Right lobe of liver (tissue), 6 donors: ENCODE data around the gene ZNF740. TPM values are rescaled to one million over a fixed set of nuclear protein-coding genes. Genes with fewer than 3 reads are reported as not detected.

Experiments used
- ATAC-seq, 4 donors: fragments of 200-7000 bp; cut with Tn5 transposase; one replicate each; pipeline ENCODE4 v1.9.1; 2020; ENCODE audit warnings: mild to moderate bottlenecking in 4 of 4, moderate library complexity in 4 of 4
- DNase-seq, 3 donors: peaks; one replicate each; pipeline ENCODE4 v3.0.0-alpha.2; 2020
- H3K27ac ChIP-seq, 3 donors: fragments of 200-600 bp; one replicate each; pipeline ENCODE4 v1.8.0; 2022
- H3K27me3 ChIP-seq, 2 donors: fragments of 200-600 bp; one replicate each; pipeline ENCODE4 v1.8.0; 2022
- H3K36me3 ChIP-seq, 4 donors: fragments of 200-600 bp; sonication (generic) in 1 of 4; one replicate each; pipeline versions ENCODE4 v1.5.1 to v1.8.0; 2017 to 2022; ENCODE audit warnings: control low read depth in 1 of 4
- H3K4me1 ChIP-seq, 4 donors: fragments of 200-600 bp; sonication (generic) in 1 of 4; one replicate each; pipeline versions ENCODE4 v1.5.1 to v1.8.0; 2017 to 2022; ENCODE audit warnings: control low read depth in 1 of 4
- H3K4me3 ChIP-seq, 3 donors: fragments of 200-600 bp; one replicate each; pipeline ENCODE4 v1.8.0; 2022
- H3K9me3 ChIP-seq, 4 donors: fragments of 200-600 bp; sonication (generic) in 1 of 4; one replicate each; pipeline versions ENCODE4 v1.5.1 to v1.8.0; 2017 to 2022; ENCODE audit warnings: control low read depth in 1 of 4
- CTCF ChIP-seq, 4 donors: fragments of 200-600 bp in 3 of 4; fragments of 450-650 bp in 1 of 4; IDR thresholded peaks; one replicate each; pipeline versions ENCODE4 v1.5.1 to v1.8.0; 2016 to 2022; ENCODE audit warnings: antibody characterized with exemption in 4 of 4, mild to moderate bottlenecking in 2 of 4
- POLR2A ChIP-seq: fragments of 450-650 bp; IDR thresholded peaks from one replicate; pipeline ENCODE4 v1.6.1; 2017; ENCODE audit warnings: antibody characterized with exemption, mild to moderate bottlenecking
- WGBS: methylation state at CpG from one replicate; pipeline ENCODE4 v1.1.6; 2018; ENCODE audit warnings: low coverage, low lambda C conversion rate; ENCODE audit not compliant: insufficient coverage; ENCODE audit errors: missing lambda C conversion rate; 5-methylcytosine and 5-hydroxymethylcytosine counted together
- intact Hi-C, 2 donors: fragments of 100-400 bp; cut with DNase I; formaldehyde crosslinking; loops; one replicate each; pipeline versions ENCODE4 v1.11.2 to v1.14.1; 2022
- total RNA-seq, 6 experiments: library from RNA; depleted of rRNA in 2 of 6; stranded (reverse); fragments of >200 nt in 2 of 6; fragmentation: NEBNext Ultra II Directional in 3 of 6; extraction: Animal tissue kit (Norgen Biotek cat#: 25700) in 3 of 6; gene quantifications; one replicate each; pipeline versions ENCODE4 v1.1.0 to v1.2.4, GENCODE V29; 2016 to 2023
- donor health status: DM: no; HTN: yes; CAD: no.
- donor health status: DM: no; HTN: no; CAD: no.
- donor health status: DM: no; HTN: no; CAD: no.
- donor health status: DM: no; HTN: yes; CAD: no.
- donor health status: DM: no; HTN: yes; CAD: no.

Gene ZNF740
- total RNA-seq, 6 experiments from 2014 or later: 5.5 to 24.4 (median 19.2) TPM

- H3K4me1 ChIP-seq: peaks cover 0 to 27% (median 4%) of the 10 kb centered on the region in 4 donors
- WGBS: no CpG with 5 or more reads among the region's 19 CpGs
- no peaks in the 10 kb centered on the region for H3K9me3 ChIP-seq
- ATAC-seq (peak; percentile 42 to 64 (median 47)), DNase-seq (peak in 2 of 3 donors; percentile 60 to 66)
- no peaks in the 10 kb centered on the region for H3K36me3 ChIP-seq
- no peaks in the 10 kb centered on the region for H3K27me3 ChIP-seq
- peak overlapping the region in 1 of 3 donors; percentile 17 for H3K27ac ChIP-seq
- intact Hi-C loops: loop anchor here (5.0 to 10.0 kb wide), 3 partner anchors 35 to 132 kb away; no protein-coding TSS in a partner anchor
- TF ChIP-seq POLR2A (no peak), CTCF (IDR thresholded peaks at IDR 0.05) (no peak)
- H3K4me3 ChIP-seq: peak overlapping the region; percentile 22 to 50 (median 27)
Measured at GRCh38 chr12:53197011-53197640, 16.6 kb downstream of the ZNF740 start.

DNA sequence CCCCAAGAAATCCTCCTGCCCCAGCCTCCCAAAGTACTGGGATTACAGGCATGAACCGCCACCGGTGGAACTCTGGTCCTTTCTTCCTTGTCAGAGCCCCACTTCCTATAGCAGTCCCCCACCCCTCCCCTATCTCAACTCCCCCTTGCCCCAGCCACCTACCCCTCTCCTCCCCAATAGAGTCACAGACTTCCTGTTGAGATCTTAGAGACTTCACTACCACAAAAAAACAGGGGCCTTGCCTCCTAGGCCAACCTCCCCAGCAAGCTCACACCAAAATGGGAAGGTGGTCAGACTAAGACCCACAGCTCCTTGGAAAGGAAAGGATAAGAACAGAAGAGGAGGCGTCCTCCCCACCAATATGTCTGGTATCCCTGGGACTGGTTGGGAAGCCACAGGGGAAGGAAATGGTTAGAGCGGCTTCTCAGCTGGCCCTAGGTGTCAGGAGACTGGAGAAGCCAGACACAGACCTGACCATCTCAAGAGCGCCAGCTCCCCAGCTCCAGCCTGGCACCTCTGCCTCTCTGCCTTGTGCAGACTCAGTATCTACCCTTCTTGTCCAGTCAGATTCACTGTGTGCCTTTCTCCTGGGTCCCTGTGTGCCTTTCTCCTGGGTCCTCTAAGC, 18.1 kb downstream of the ZNF740 start:
- no peaks in the 10 kb centered on the region for H3K36me3 ChIP-seq
- H3K27me3 ChIP-seq: no peaks in the 10 kb centered on the region
- intact Hi-C loops: loop anchor here (5.0 to 10.0 kb wide), 3 partner anchors 36 to 134 kb away; no protein-coding TSS in a partner anchor
- DNase-seq (no peak), ATAC-seq (no peak)
- H3K4me3 ChIP-seq: no peak overlapping the region
- peaks cover 0 to 27% (median 4%) of the 10 kb centered on the region in 4 donors for H3K4me1 ChIP-seq
- TF ChIP-seq POLR2A (no peak), CTCF (IDR thresholded peaks at IDR 0.05) (no peak)
- H3K27ac ChIP-seq: no peak overlapping the region
- H3K9me3 ChIP-seq: no peaks in the 10 kb centered on the region
- WGBS: 83% methylated on average over 3 of the region's 5 CpGs

DNA sequence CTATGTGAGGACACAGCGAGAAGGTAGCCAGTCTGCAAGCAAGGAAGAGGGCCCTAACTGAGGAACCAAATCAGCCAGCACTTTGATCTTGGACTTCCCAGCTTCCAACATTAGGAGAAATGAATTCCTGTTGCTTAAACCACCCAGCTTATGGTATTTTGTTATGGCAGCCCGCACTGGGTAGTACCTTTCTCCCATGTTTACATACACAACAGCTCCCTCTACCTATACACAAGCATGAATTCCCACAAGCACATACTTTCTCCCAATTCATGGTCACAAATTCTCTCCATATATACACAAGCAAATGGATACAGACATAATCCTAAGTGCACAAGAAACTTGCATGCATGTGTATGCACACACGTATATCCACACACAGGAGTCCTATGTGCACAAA, 19.2 kb downstream of the ZNF740 start:
- no peak overlapping the region for H3K27ac ChIP-seq
- DNase-seq (no peak), ATAC-seq (no peak)
- H3K4me3 ChIP-seq: no peak overlapping the region
- no peaks in the 10 kb centered on the region for H3K36me3 ChIP-seq
- no peaks in the 10 kb centered on the region for H3K9me3 ChIP-seq
- no peaks in the 10 kb centered on the region for H3K27me3 ChIP-seq
- peaks cover 0 to 23% (median 4%) of the 10 kb centered on the region in 4 donors for H3K4me1 ChIP-seq
- 81% methylated on average over 2 of the region's 3 CpGs for WGBS
- intact Hi-C loops: loop anchor here (5.0 to 10.0 kb wide), 3 partner anchors 37 to 135 kb away; no protein-coding TSS in a partner anchor
- TF ChIP-seq CTCF (IDR thresholded peaks at IDR 0.05) (no peak), POLR2A (no peak)

DNA sequence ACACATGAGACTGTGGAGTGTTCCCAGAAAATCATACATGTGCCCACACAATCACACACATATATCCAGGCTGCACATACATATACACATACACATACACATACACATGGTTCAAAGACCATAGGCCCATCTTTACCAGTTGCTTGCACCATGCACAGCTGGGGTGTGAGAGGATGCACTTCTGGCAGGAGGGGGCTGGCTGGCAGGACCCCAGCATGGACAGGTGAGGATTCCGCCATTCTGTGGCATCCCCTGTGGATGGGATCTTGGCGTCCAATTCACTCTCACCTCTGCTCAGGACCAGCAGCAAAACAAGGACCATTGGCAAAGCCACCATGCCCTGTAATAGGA, 19.6 kb downstream of the ZNF740 start:
- H3K36me3 ChIP-seq: no peaks in the 10 kb centered on the region
- WGBS: 100% methylated on average over 1 of the region's 2 CpGs
- H3K27me3 ChIP-seq: no peaks in the 10 kb centered on the region
- DNase-seq (no peak), ATAC-seq (no peak)
- intact Hi-C loops: no loop called here
- no peak overlapping the region for H3K4me3 ChIP-seq
- TF ChIP-seq CTCF (IDR thresholded peaks at IDR 0.05) (no peak), POLR2A (no peak)
- peaks cover 0 to 19% (median 4%) of the 10 kb centered on the region in 4 donors for H3K4me1 ChIP-seq
- no peaks in the 10 kb centered on the region for H3K9me3 ChIP-seq
- H3K27ac ChIP-seq: no peak overlapping the region
